ENCODE data around the gene TUBB4A.

TUBB4A gene

GRCh38 chr19:6529351-6529750 lies 27.2 kb upstream of the TUBB4A start:
- H3K36me3 ChIP-seq (ENCODE audit: insufficient read depth, low read length): peaks cover 25% of the 10 kb centered on the region
- no peak for TF ChIP-seq EZH2 (IDR thresholded peaks at IDR 0.05; ENCODE audit: borderline replicate concordance, low read length)
- TF ChIP-seq, protein P1, sequence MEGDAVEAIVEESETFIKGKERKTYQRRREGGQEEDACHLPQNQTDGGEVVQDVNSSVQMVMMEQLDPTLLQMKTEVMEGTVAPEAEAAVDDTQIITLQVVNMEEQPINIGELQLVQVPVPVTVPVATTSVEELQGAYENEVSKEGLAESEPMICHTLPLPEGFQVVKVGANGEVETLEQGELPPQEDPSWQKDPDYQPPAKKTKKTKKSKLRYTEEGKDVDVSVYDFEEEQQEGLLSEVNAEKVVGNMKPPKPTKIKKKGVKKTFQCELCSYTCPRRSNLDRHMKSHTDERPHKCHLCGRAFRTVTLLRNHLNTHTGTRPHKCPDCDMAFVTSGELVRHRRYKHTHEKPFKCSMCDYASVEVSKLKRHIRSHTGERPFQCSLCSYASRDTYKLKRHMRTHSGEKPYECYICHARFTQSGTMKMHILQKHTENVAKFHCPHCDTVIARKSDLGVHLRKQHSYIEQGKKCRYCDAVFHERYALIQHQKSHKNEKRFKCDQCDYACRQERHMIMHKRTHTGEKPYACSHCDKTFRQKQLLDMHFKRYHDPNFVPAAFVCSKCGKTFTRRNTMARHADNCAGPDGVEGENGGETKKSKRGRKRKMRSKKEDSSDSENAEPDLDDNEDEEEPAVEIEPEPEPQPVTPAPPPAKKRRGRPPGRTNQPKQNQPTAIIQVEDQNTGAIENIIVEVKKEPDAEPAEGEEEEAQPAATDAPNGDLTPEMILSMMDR (IDR thresholded peaks at IDR 0.05; ENCODE audit: low read length): no peak
- H3K27ac ChIP-seq (ENCODE audit: low read depth, low read length, poor library complexity, severe bottlenecking): peak overlapping the region; percentile 98
- H4K20me1 ChIP-seq (ENCODE audit: insufficient read depth, low read length): no peaks in the 10 kb centered on the region
- H2AFZ ChIP-seq (ENCODE audit: low read length): no peak overlapping the region
- no peaks in the 10 kb centered on the region for H3K9me3 ChIP-seq (ENCODE audit: low read length)
- peak overlapping the region; percentile 100 for H3K4me3 ChIP-seq (ENCODE audit: low read depth, low read length, poor library complexity, severe bottlenecking)
- H3K4me1 ChIP-seq (ENCODE audit: insufficient read depth, low read length, severe bottlenecking): peaks cover 53% of the 10 kb centered on the region
- H3K4me2 ChIP-seq (ENCODE audit: low read length): peak overlapping the region; percentile 95
- H3K9me2 ChIP-seq (ENCODE audit: low read depth, low read length): no peaks in the 10 kb centered on the region
- peak overlapping the region; percentile 99 for H3K9ac ChIP-seq (ENCODE audit: low read length)
- no peaks in the 10 kb centered on the region for H3K27me3 ChIP-seq (ENCODE audit: insufficient read depth, low read length)
- peaks cover 20% of the 10 kb centered on the region for H3K79me2 ChIP-seq (ENCODE audit: insufficient read depth, low read length)
- peaks cover 6% of the 10 kb centered on the region for H3F3A ChIP-seq (ENCODE audit: insufficient read depth, low read length)

- no peaks in the 10 kb centered on the region for H3K27me3 ChIP-seq (ENCODE audit: insufficient read depth, low read length)
- H4K20me1 ChIP-seq (ENCODE audit: insufficient read depth, low read length): no peaks in the 10 kb centered on the region
- H3F3A ChIP-seq (ENCODE audit: insufficient read depth, low read length): peaks cover 6% of the 10 kb centered on the region
- peaks cover 20% of the 10 kb centered on the region for H3K79me2 ChIP-seq (ENCODE audit: insufficient read depth, low read length)
- peak overlapping the region; percentile 98 for H3K27ac ChIP-seq (ENCODE audit: low read depth, low read length, poor library complexity, severe bottlenecking)
- no peak overlapping the region for H2AFZ ChIP-seq (ENCODE audit: low read length)
- H3K9me2 ChIP-seq (ENCODE audit: low read depth, low read length): no peaks in the 10 kb centered on the region
- H3K4me3 ChIP-seq (ENCODE audit: low read depth, low read length, poor library complexity, severe bottlenecking): peak overlapping the region; percentile 100
- H3K4me1 ChIP-seq (ENCODE audit: insufficient read depth, low read length, severe bottlenecking): peaks cover 56% of the 10 kb centered on the region
- TF ChIP-seq, protein P1 (IDR thresholded peaks at IDR 0.05; ENCODE audit: low read length): no peak
- TF ChIP-seq EZH2 (IDR thresholded peaks at IDR 0.05; ENCODE audit: borderline replicate concordance, low read length): no peak
- peak overlapping the region; percentile 95 for H3K4me2 ChIP-seq (ENCODE audit: low read length)
- H3K9me3 ChIP-seq (ENCODE audit: low read length): no peaks in the 10 kb centered on the region
- H3K9ac ChIP-seq (ENCODE audit: low read length): peak overlapping the region; percentile 99
- peaks cover 20% of the 10 kb centered on the region for H3K36me3 ChIP-seq (ENCODE audit: insufficient read depth, low read length)
Measured at GRCh38 chr19:6528544-6529121, 26.5 kb upstream of the TUBB4A start.

- Histone ChIP-seq H4K20me1 (ENCODE audit: insufficient read depth, low read length) (no peaks in the 10 kb centered on the region), H3K27me3 (ENCODE audit: insufficient read depth, low read length) (no peaks in the 10 kb centered on the region), H3K9me3 (ENCODE audit: low read length) (no peaks in the 10 kb centered on the region), H2AFZ (ENCODE audit: low read length) (no peak overlapping the region), H3K9me2 (ENCODE audit: low read depth, low read length) (no peaks in the 10 kb centered on the region), H3K4me1 (ENCODE audit: insufficient read depth, low read length, severe bottlenecking) (peaks cover 60% of the 10 kb centered on the region), H3K4me3 (ENCODE audit: low read depth, low read length, poor library complexity, severe bottlenecking) (peak overlapping the region; percentile 100), H3K27ac (ENCODE audit: low read depth, low read length, poor library complexity, severe bottlenecking) (peak overlapping the region; percentile 98), H3K9ac (ENCODE audit: low read length) (peak overlapping the region; percentile 99), H3K4me2 (ENCODE audit: low read length) (peak overlapping the region; percentile 95), H3F3A (ENCODE audit: insufficient read depth, low read length) (peaks cover 6% of the 10 kb centered on the region), H3K79me2 (ENCODE audit: insufficient read depth, low read length) (peaks cover 20% of the 10 kb centered on the region), H3K36me3 (ENCODE audit: insufficient read depth, low read length) (peaks cover 20% of the 10 kb centered on the region)
- TF ChIP-seq, protein P1 (IDR thresholded peaks at IDR 0.05; ENCODE audit: low read length): no peak
- no peak for TF ChIP-seq EZH2 (IDR thresholded peaks at IDR 0.05; ENCODE audit: borderline replicate concordance, low read length)
Measured at GRCh38 chr19:6527893-6528543, 25.9 kb upstream of the TUBB4A start.
